Inflammatory macrophage (primary cell): ENCODE measurements around the gene ZNF700.
"Not testable (repeated sequence)": the region's sequence is repeated elsewhere in the genome, so short reads cannot be mapped to it uniquely, and the experiment has no call there.

Source experiments
- DNase-seq, 2 donors: peaks; one replicate each; pipeline ENCODE4 v3.0.0-alpha.2; 2020 to 2022

Gene ZNF700

GRCh38 chr19:11941361-11941887 lies 16.5 kb downstream of the ZNF700 start:
- DNase-seq, result not testable (repeated sequence)

GRCh38 chr19:11942008-11942842 lies 17.3 kb downstream of the ZNF700 start:
- no peak for DNase-seq

DNA sequence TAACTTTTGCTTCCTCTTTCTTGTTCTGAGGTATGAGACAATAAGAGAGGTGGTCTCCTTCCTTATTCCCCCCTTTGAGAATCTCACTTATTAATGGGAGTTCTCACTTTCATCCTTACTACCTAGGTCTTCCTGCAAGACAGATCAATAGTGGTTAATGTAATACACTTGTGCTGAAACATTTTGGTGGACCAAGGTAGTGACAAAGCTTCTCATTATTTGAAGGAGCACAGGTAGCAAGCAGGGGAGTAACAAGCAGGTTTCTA lies 17.9 kb downstream of the ZNF700 start:
- DNase-seq, result peak in 1 of 2 donors; percentile 15

GRCh38 chr19:11944656-11945055 lies 19.7 kb downstream of the ZNF700 start:
- no peak for DNase-seq

DNA sequence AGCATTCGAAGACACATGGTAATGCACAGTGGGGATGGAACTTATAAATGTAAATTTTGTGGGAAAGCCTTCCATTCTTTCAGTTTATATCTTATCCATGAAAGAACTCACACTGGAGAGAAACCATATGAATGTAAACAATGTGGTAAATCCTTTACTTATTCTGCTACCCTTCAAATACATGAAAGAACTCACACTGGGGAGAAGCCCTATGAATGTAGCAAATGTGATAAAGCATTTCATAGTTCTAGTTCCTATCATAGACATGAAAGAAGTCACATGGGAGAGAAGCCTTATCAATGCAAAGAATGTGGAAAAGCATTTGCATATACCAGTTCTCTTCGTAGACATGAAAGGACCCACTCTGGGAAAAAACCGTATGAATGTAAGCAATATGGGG lies 23.7 kb downstream of the ZNF700 start:
- DNase-seq, result no peak

GRCh38 chr19:11949201-11949600 lies 24.3 kb downstream of the ZNF700 start:
- no peak for DNase-seq

- DNase-seq, result not testable (repeated sequence)
Measured at GRCh38 chr19:11949614-11950080, 24.7 kb downstream of the ZNF700 start.

DNA sequence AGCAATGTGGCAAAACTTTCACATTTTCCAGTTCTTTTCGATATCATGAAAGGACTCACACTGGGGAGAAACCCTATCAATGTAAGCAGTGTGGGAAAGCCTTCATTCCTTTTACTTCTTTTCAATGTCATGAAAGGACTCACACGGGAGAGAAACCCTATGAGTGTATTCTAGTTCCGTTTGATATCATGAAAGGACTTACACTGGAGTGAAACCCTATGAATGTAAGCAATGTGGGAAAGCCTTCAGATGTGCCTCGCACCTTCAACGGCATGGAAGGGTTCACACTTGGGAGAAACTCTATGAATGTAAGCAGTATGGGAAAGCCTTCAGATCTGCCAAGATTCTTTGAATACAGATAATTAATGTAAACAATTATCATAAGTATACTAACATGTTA lies 25.4 kb downstream of the ZNF700 start:
- DNase-seq, result no peak

GRCh38 chr19:11963566-11964355 lies 38.9 kb downstream of the ZNF700 start:
- DNase-seq, result peak; percentile 70 to 78

DNA sequence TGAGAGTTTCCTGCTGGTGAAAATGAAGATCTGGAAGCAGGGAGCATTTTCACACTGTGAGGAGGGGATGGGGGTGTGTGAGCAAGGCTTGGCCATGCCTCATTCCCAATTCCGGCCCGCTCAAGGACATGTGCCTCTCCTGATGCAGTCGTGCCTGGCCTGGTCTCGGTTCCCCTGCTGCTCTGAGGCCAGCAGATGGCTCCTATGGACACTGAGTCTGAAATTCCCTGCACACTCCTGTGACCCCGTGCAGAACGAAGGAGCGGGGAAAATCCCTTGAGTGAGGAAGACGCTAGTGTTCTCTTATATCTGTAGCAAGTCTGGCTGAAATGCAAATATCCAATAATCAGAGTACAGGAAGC lies 39.6 kb downstream of the ZNF700 start:
- no peak for DNase-seq

DNA sequence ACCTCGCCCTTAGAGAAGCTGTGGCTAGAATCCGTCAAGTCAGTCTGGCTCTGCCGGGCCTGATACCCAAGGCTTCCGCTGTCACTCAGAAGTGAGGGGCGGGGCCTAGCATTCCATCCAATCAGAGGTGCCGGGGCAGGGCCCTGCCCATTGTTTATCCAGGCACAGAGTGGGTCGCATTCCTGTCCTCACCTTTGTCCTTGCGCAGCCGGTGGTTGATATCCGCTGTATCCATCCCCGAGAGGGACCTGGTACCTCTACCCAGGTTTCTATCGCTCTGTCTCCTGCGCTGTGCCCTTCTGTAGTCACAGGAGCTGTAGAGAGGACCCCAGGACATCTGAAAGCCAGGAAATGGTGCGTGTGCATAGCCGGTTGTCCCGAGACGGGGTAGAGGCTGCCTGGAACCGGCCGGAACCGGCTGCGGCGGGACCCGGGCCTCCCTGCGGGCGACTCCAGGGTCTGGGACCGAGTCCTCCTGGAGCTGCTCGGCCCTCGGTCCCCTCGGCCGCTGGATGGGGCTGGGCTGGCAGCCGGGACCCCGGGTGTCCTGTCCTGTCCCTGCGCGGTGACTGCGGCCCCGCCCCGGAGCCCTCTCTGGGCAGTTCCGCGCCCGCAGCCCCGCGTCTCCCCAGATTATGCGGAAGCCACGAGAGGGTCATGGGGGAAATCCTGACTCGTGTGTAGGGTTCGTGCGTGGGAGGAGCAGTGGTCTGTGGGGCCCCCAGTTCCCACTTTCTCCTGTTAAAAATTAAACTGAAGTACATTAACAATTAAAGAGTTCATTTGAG lies 40.1 kb downstream of the ZNF700 start, which contains the start of gene ZNF763:
Gene ZNF763, plus strand, starts transcription at position 183 of the 788 bp plus-strand sequence. Its CDS starts 169 bp downstream, at position 352.
- peak; percentile 94 to 95 for DNase-seq

- DNase-seq, result peak in 1 of 2 donors; percentile 23
Measured at GRCh38 chr19:11970174-11970573, 45.3 kb downstream of the ZNF700 start.

DNA sequence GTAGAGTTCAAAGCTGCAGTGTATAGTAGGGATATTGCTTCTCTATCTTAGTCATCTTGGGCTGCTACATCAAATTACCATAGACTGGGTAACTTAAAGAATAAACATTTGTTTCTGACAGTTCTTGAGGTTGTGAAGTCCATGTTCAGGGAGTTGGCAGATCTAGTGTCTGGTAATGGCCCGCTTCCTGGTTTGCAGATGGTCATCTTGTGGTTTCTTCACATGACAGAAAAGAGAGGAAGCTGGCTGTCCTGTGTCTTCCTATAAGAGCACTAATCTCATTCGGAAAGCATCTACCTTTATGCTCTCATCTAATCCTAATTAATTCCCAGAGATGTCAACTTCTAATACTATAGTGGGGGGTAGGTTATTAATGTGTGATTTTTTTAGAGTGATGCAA lies 46.1 kb downstream of the ZNF700 start:
- DNase-seq, result peak; percentile 74 to 75

DNA sequence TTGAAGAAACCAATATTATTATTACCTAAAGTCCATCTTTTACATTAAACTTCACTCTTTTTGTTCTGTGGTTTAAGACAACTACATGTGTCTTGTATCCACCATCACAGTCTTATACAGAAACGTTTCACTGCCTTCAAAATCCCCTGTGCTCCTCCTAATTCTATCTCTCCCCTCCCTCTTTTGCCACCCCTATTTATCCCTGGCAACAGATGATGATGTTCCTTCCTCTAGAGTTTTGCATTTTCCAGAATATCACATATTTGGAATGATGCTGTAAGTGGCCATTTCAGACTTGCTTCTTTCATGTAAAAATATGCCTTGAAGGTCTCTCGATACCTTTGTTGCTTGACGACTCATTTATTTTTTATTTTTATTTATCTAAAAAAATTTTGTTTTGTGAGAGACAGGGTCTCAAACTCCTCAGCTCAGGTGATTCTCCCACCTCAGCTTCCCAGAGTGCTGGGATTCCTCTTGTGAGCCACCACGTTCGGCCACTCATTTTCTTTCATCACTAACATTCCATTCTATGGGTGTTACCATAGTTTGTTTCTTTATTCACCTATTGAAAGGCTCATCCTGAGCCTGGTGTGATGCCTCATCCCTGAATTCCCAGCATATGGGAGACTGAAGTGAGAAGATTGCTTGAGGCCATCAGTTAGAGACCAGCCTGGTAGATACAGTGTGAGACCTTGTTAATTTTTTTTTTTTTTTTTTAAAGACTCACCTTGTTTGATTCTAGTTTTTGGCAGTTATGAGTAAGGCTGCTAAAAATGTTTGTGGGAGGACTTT lies 48.3 kb downstream of the ZNF700 start:
- no peak for DNase-seq

DNA sequence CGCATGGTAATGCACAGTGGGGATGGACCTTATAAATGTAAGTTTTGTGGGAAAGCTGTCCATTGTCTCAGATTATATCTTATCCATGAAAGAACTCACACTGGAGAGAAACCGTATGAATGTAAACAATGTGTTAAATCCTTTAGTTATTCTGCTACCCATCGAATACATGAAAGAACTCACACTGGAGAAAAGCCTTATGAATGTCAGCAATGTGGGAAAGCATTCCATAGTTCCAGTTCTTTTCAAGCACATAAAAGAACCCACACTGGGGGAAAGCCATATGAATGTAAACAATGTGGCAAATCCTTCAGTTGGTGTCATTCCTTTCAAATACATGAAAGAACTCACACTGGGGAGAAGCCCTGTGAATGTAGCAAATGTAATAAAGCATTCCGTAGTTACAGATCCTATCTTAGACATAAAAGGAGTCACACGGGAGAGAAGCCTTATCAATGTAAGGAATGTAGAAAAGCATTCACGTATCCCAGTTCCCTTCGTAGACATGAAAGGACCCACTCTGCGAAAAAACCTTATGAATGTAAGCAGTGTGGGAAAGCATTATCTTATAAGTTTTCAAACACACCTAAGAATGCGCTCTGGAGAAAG lies 53.7 kb downstream of the ZNF700 start:
- no peak for DNase-seq

- DNase-seq, result no peak
Measured at GRCh38 chr19:11979527-11979926, 54.6 kb downstream of the ZNF700 start.

- no peak for DNase-seq
Measured at GRCh38 chr19:11982526-11982925, 57.6 kb downstream of the ZNF700 start.

DNA sequence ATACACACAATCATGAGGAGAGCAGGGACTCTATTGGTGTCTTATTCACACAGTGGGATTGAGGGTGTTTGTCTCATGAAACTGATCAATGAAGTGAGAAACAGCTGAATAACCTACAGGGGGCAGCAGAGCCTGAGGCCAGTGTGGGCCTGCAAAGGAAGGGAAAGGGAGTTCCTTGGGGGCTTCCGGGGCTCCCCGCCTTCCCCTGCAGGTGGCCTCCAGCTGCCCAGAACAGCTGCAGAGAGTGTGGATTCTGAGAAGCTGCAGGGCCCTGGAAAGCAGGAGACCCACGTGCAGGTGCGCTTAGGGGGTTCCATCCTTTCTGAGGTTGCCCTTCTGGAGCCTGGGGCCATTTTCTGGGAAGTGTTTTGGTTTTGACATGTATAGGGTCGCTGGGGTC lies 60.1 kb downstream of the ZNF700 start:
- no peak for DNase-seq

GRCh38 chr19:11986754-11987153 lies 61.8 kb downstream of the ZNF700 start:
- DNase-seq, result no peak

DNA sequence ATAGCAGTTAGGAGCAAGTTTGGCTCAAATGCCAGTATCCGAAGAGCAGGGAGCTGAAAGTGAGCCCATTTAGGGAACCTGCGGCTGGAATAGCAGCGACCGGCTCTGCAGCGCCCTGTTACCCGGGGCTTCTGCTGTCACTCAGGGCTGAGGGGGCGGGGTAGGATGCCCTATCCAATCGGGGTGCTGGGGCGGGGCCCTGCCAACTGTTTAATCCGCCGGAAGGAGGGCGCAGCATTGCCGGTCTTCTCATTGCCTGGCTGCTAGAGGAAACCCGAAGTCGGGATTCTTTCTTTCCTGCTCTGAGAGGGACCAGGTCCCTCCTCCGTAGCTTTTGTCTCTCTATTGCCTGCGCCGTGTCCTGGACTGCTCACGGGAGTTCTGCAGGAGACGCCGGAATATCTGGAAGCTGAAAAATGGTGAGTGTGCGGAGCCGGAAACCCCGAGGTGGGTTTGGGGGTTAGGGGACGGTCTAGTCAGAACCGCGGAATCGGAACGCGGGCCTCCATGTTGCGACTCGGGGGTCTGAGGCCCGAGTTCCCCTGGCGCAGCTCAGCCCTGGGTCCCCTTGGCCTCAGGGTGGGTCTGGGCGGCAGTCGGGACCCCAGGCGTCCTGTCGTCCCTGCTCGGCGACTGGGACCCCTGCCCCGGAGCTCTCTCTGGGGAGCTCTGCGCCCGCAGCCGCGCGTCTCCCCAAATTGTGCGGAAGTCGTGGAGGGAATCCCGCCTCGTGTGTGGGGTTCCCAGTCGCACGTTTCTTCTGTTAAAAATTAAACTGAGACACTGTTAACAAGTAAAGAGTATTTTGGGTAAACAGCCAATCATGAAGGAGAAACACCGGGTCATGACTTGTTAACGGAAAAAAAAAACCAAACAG lies 62.7 kb downstream of the ZNF700 start:
- peak; percentile 98 for DNase-seq

DNA sequence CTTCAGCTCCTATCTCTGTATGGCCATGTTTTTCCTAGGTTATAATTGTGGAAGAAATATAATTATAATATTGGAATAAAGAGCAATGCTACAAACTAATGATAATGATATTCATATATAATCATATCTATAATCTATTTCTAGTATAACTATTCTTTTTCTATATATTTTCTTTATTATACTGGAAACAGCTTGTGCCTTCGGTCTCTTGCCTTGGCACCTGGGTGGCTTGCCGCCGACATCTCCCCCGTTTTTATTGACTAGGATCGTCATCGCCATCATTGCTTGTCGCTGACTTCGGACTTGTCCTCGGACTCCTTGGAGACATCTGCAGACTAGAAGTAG lies 64.2 kb downstream of the ZNF700 start:
- no peak for DNase-seq
